GM21825 (cell line): Measurements from ENCODE around the gene CFAP161.
"Not testable (repeated sequence)": the region's sequence is repeated elsewhere in the genome, so short reads cannot be mapped to it uniquely, and the experiment has no call there.

Experiments
- ATAC-seq: cut with Tn5 transposase; IDR thresholded peaks from one replicate; pipeline ENCODE4 v1.9.1; 2021; ENCODE audit warnings: mild to moderate bottlenecking, moderate library complexity; ENCODE audit not compliant: unreplicated experiment

CFAP161 gene

DNA sequence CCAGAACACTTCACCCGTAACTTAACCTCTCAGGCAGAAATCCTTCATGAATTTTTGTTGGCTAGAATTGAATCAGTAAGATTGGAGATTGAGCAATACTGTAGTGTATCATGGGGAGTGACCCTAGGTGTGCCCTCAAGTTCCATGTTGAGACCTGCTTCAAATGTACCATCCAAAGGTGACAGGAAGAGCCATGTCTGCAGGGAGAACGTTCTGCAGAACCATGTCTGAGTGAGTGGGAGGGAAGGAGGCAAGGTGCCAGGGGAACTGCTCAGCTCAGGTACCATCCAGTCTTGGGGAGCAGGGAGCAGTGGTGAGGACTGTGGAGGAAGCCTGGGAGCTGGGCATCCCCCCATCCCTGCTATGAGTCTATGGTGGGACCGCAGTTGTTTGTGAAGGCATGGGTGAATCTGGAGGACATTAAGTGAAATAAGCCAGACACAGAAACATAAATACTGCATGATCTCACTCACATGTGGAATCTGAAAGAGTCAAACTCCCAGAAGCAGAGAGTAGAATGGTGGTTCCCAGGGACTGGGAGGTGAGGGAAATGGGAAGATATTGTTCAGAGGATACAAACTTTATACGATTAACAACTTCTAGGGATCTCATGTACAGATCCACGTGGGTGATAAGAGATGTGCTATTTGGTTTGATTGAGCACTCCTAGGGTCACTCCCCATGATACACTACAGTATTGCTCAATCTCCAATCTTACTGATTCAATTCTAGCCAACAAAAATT, 23.3 kb downstream of the CFAP161 start:
- no peak for ATAC-seq

DNA sequence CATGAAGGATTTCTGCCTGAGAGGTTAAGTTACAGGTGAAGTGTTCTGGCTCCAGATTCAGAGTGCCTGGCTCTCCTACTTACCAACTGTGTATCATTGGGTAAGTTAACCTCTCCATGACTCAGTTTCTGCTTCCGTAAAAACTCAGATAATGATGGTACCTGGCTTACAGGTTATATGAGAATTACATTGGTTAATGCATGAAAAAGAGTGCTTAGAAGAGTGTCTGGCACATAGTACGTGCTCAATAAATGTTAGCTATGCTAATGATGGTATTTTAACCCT, 23.8 kb downstream of the CFAP161 start:
- no peak for ATAC-seq

DNA sequence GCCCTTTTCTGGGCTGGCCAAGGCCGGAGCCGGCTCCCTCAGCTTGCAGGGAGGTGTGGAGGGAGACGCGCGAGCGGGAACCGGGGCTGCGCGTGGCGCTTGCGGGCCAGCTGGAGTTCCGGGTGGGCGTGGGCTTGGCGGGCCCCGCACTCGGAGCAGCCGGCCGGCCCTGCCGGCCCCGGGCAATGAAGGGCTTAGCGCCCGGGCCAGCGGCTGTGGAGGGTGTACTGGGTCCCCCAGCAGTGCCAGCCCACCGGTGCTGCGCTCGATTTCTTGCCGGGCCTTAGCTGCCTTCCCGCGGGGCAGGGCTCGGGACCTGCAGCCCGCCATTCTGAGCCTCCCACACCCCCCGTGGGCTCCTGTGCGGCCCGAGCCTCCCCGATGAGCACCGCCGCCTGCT, 24.5 kb downstream of the CFAP161 start:
- not testable (repeated sequence) for ATAC-seq

DNA sequence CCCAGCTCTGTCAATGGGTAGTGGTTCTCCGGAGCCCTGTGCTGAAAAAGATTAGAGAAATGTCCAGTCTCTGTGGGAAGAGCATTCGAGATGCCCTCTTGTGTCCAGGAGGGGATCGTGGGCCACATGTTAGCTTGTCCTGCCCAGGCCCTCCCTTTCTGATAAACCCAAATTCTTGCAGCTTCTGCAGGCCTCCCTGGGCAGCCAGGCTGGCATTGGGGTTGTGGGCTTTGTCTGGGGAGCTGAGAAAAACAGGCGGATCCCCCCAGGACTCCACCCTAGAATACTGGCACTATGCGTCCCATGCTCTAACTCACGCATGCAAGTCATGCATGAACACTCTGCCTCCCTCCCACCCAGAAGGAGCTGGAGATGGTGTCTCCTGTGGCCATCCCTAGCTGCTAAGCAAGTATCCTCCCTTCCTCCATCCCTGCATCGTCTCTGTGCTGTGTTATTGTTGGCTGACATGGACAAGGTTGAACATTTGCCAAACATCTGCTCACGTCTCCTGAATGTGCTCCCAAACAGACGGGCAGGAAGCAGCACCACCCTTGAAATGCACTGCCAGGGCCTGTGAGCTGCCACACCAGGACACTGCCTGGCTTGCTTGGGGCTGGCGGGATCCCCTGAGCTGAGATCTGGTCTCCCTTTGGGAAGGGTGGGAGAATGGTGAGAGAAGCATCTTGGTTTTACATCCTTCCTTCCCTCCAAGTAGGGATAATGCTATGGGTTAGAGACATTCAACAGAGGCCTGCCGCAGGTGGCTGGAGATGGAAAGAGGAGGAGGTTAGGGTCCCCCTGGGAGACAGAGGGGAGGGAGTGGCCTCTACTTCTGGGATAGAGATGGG, 26.5 kb downstream of the CFAP161 start:
- no peak for ATAC-seq

DNA sequence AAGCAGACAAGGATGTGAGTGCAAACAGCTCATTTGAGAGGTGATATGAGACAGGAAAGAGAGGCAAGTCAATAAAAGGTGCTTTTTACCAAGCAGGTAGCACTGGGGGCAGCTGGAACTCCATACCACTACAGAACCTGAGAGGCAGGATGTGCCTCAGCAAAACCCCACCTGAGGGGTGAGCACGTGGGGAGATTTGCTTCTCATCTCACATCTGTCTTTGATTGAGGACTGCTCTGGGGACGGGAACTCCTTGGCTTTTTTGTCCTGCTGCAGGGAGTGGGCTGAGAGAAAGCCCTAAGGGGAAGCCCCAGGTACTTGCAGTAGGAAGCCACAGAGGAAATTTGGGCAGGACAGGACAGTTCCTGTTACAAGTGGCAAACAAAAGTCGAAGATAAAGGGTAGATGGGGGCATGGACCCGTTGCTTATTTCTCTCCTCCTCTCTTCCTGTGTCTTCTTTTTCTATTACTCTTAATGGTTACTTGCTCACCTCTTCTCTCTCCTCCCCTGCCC, 27.1 kb downstream of the CFAP161 start:
- ATAC-seq: no peak

DNA sequence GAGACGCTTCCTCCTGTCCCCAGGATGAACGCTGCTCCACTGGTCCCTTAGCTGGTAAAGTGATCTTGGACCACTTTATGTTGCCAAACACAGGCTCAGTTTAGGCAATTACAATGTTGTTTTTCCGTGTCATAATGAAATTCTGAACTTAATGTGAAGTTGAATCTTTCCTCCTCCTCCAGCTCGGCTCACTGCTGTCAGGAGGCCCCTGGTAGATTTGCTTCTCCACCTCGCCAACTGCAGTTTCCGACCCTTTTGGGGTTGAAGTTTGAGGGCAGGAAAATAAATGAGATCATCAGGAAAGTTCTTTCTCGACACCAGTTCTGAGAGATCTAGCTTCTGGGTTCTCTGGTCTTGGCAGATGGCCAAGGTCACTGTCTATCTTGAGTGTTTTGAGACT, 27.8 kb downstream of the CFAP161 start:
- no peak for ATAC-seq

DNA sequence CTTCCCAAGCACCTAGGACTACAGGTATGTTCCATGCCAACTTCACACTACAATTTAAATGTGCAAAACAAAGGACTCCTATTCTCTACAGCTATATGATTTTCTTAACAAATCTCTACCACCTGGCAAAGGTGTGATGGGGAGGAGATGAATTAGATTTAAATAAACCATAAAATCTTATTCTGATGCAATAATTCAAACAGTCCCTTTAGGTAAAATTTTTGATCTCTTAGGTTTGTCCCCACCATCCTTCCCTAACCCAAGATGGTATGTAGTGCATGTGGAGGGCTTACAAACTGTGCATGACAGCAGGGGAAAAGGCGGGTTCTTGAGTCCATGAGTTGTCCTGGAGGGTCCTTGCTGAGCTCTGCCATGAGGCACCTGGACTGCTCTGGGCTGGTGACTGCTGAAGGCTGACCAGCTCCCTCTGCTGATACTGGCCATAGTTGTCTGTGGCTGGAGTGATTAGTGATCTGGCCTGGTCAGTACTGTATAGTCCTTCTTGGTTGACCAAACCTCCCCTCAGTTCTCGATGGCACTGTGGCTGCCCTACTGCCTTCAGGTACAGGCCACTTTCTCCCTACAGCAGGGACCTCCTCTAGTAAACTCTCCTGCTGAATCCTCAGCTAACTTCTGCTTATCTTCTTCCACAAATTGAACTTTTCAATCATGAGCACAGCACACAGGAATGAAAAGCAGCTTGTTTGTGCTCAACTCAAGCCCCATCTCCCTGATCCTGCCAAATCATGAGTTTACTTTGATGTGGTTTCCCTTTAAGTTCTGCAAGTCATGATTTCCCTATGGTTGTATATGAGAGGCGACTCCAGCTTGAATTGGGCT, 30.1 kb downstream of the CFAP161 start:
- ATAC-seq: no peak

DNA sequence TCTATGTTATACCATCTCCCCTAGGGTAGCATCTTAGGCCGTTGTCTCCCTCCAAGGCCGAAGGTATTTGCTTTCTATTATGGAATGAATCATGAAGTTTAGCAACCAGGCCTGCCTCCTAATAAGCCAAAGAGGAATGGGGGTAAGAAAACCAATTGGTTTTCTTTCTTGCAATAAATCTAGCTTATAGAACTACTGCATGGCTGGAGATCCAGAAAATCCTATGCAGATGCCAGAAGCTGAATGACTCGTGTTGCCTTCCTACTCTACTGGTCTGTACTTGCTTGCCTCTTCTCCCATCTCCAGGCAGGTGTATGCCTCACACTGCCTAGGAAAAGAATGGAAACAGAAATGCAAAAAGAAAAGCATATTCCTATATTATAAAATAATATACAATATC, 31.5 kb downstream of the CFAP161 start:
- no peak for ATAC-seq

DNA sequence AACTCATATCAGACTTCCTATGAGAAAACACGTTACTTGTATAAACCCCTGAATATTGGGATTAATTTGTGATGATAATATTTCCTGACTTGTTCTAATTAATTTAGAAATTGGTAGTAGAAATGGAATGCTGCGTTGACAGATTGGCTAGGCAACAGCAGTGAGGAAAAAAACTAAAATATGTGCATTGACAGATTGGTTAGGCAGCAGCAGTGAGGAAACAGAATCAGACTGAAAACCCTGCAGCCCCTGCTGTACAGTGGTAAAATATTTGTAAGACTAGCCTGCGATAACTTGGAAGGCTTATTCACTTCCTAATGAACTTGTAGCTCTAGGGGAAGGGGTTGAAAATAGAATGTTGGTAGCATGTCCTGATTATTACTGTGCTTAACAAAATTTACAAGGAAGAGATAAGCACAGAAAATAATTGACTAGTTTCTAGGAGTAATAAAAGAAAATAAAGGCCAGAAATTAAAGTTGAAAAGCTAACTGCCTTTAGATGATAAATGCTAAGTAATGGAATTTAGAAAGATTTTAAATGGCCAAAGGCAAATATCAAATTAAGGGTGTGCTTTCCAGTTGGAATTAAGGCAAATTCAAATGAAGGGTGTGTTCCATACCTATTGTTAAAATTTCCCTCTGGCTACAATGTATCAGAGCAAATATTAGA, 32.7 kb downstream of the CFAP161 start:
- no peak for ATAC-seq

DNA sequence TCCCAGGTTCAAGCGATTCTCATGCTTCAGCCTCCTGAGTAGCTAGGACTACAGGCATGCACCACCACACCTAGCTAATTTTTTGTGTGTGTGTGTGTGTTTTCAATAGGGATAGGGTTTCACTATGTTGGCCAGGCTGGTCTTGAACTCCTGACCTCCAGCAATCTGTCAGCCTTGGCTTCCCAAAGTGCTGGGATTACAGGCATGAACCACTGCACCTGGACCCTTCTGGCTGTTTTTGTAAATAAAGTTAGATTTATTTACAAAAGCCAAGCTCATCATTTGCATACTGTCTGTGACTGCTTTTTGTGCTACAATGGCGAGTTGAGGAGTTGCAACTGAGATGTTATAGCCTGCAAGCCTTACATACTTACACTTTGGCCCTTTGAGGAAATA, 34.1 kb downstream of the CFAP161 start:
- ATAC-seq: no peak

DNA sequence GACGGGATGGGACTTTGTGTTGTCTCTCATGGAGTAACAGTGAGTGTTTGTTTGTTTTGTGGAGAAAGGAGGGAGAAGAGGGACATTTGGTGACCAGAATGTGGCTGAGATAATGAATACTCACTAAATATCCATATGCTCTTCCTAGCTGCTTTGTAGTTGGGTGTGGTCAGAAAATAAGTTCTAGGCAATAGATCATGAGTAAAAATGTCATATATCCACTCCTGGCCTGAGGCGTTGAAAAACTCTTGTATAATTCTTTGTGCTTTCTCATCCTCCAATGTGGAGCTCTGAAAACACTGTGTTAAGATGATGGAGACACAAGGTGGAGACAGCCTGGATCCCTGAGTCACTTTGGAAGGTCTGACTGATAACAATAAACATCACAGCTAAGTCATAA, 34.6 kb downstream of the CFAP161 start:
- ATAC-seq: no peak

DNA sequence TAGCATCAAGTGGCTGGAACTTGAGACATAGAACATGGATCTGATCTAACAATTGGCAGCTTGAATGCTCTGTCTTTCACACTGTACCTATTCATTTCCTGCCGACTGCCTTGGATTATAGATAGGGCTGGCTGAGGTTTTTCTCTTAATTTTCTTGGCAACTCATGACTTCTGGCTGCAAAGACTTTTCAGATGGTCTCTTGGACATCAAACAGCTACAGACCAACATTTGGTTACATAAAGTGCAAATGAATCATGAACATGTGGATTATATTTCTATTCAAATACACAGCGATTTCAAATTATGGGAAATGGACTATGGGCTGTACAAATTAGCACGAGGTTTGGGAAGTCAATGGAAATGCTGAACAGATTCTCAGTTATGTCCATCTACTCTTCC, 36.4 kb downstream of the CFAP161 start:
- no peak for ATAC-seq

DNA sequence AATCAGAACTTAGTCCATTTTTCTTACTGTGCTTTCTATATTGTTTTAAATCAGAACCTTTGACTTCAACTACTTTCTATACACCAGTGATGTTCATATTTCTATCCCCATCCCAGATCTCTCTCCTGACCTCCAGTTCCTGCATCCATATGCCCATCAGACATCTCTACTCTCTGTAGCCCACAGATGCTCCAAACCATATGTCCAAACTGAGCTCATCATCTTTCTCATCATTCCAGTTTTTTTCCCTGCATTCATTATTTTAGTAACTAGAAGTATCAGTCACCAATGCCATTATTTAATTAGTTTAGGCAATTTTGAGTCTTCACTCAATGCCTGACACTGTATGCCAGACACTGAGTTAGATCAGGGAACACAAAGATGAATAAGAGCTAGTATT, 37.2 kb downstream of the CFAP161 start:
- no peak for ATAC-seq

DNA sequence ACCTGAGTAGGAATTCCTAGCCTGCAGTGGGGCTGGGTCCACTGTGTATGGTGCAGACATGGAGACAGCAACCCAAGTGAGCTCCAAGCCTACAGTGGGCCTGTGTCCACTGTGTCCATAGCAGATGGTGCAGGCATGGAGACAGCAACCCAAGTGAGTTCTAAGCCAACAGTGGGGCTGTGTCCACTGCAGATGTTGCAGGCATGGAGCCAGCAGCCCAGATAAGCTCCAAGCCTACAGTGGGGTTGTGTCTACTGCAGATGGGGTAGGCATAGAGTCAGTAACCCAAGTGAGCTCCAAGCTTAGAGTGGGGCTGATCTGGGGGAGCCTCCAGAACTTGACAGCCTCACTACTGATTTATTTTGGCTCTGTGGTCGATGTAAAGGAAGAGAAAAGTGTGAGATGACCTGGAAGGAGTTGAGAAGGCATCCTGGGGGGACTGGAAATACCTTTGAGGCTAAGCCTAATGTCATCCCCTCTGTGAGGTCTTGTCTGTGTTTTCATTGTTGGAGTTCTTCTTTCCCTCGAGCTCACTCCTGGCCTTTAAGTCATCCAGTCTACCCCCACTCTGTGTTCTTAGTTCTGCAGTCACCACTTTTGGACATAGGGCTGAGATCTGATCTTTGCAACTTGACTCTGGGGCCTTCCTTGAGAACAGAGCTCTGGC, 40.2 kb downstream of the CFAP161 start:
- ATAC-seq: no peak

DNA sequence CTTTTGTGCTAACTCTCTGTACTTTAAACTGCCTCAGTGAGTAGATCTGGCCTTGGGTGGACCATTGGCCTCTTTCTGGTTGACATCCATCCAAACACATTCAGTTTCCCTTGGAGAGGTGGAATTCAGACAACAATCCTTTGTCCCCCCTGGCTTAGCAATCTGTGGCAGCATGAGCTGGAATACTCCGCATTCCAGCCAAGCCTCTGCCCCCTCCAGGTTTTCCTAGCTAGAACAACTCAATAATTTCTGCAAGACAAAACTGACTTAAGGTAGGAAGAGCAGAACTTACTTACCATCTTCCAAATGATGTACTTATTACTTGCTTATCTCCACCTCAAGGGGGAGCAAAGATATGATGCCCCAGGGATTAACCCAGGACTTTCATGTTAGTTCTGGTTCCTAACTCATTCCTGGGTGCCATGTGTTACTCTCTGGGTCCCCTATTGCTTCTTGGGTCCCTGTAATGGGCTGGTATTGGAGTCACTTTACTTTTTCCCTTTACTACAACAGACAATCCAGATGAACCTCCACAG, 40.8 kb downstream of the CFAP161 start:
- no peak for ATAC-seq

DNA sequence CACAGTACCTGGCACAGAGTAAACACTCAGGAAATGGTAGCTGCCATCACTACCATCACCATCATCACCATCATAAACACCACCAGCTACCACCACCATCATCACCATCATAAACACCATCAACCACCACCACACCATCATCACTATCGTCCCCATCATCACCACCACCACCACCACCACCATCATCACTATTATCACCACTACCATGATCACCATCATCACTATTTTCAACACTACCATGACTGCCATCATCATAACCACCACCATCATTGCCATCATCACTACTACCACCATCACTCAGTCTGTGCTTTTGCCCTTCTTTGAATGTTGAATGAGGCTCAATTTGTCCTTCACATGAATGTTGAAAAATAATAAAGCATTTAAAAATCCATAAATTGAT, 41.4 kb downstream of the CFAP161 start:
- ATAC-seq: no peak

DNA sequence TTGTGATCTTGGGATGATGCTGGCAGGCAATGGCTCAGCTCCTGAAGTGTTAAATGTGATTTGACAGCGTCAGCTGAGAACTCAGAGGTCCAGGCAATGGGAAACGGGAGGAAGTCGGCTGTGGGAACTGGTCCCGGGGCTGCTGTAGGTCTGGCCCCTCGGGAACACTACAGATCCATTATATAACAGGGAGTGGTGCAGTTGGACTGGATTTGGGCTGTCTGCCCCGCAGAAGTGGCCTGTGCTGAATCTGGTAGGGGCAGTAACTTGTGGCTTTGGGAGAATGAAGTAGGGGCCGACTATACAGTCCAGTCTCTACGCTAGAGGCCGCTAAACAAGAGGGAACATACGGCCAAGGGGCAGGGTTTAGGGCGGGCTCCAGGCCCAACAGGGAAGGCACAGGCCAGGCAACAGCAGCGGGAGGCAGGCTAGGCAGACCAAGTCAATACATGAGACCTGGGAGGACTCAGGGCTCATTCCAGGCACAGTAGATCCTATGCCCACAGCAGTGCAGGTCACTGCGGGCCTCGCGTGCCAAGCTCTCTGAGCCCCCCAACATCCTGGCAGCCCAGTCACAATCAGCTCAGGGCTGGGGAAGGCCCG, 42.3 kb downstream of the CFAP161 start:
- ATAC-seq: no peak

DNA sequence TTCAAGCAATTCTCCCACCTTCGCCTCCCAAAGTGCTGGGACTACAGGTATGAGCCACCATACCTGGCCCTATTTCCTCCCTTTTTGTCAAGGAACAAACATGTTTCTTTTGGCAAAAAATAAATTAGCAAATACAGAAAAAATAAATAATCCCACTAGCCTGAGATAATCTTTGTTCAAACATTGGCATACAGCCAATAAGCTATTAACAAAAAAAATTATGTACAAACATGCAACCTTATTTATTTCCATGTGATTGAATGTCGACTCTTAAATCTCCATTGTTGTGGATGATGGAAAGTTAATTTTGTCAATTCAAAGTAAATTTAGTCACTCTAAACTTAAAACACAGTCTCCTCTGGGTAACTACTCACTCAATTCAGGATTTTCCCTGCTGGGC, 44.3 kb downstream of the CFAP161 start:
- no peak for ATAC-seq

DNA sequence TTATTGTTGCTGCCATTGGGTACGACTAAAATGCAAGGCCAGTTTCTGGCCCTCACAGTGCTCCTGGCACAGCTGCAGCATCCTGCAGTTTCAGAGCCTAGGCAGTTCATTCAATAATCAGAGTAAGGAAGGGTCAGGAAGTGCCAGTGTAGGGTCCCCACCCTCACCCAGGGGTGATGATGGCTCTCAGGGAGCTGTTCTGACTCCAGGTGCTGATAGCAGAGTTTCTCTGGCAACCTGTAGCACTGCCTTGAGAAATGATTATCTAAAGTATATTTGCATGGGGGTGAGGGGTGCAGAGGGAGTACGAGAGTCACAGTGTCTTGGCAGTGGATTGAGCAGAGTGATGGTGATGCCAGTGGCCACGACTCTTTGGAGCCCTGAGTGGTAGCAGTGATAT, 47.1 kb downstream of the CFAP161 start:
- no peak for ATAC-seq
